Type B pancreatic cell (in vitro differentiated cells): ENCODE results near the gene RAB3C. TPM values are rescaled to one million over a fixed set of nuclear protein-coding genes. Genes with fewer than 3 reads are reported as not detected.

Experiments used
- DNase-seq: peaks from one replicate; pipeline ENCODE4 v3.0.0; 2021; ENCODE audit warnings: mixed read lengths; ENCODE audit not compliant: unreplicated experiment; ENCODE audit errors: extremely low spot score
- H3K27ac Mint-ChIP-seq: 2 replicates; pipeline ENCODE4 v1.8.0; 2021; ENCODE audit warnings: mild to moderate bottlenecking, mixed read lengths
- H3K27me3 Mint-ChIP-seq: 2 replicates; pipeline ENCODE4 v1.8.0; 2021; ENCODE audit warnings: mixed read lengths
- H3K36me3 Mint-ChIP-seq: 2 replicates; pipeline ENCODE4 v1.8.0; 2021; ENCODE audit warnings: mixed read lengths
- H3K4me1 Mint-ChIP-seq: one replicate; pipeline ENCODE4 v1.8.0; 2021; ENCODE audit warnings: mixed read lengths; ENCODE audit not compliant: unreplicated experiment
- H3K4me3 Mint-ChIP-seq: 2 replicates; pipeline ENCODE4 v1.8.0; 2021; ENCODE audit warnings: mild to moderate bottlenecking, mixed read lengths
- H3K9me3 Mint-ChIP-seq: 2 replicates; pipeline ENCODE4 v1.8.0; 2021; ENCODE audit warnings: mixed read lengths
- total RNA-seq: library from RNA; stranded (reverse); gene quantifications from 2 replicates; pipeline ENCODE4 v1.2.1, GENCODE V29; 2021; ENCODE audit warnings: low replicate concordance
- TF ChIP-seq, protein P1 (sequence below): fragments of 200-600 bp; sonication (generic); conservative IDR thresholded peaks from 2 replicates; pipeline ENCODE4 v1.5.0; 2021; ENCODE audit warnings: antibody characterized with exemption, mild to moderate bottlenecking

The RAB3C gene
- total RNA-seq, 1 donor from 2014 or later = 10.1 TPM

DNA sequence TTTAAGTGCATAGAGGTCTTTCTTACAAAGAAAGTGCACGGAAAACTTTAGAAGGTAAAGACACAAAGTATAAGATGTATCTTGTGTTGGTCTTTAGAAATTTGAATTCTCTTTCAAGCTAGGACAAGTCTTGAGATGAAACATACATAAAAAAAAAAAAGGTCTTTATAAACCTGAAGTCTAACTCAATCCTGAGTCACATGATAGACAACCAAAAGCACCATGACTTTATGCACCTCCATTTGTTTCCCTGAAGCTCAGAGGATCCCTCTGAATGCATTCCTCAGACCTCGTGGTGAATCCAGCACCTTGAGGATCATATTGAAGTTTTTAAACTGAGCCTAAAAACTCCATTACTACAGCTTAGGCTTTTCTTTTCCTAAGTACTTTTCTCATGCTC, 91.8 kb downstream of the RAB3C start:
- Mint-ChIP-seq H3K4me3 (no peak overlapping the region), H3K27me3 (no peaks in the 10 kb centered on the region), H3K27ac (no peak overlapping the region), H3K4me1 (peaks cover 7% of the 10 kb centered on the region), H3K36me3 (no peaks in the 10 kb centered on the region), H3K9me3 (peaks cover 3% of the 10 kb centered on the region)
- TF ChIP-seq, protein P1, sequence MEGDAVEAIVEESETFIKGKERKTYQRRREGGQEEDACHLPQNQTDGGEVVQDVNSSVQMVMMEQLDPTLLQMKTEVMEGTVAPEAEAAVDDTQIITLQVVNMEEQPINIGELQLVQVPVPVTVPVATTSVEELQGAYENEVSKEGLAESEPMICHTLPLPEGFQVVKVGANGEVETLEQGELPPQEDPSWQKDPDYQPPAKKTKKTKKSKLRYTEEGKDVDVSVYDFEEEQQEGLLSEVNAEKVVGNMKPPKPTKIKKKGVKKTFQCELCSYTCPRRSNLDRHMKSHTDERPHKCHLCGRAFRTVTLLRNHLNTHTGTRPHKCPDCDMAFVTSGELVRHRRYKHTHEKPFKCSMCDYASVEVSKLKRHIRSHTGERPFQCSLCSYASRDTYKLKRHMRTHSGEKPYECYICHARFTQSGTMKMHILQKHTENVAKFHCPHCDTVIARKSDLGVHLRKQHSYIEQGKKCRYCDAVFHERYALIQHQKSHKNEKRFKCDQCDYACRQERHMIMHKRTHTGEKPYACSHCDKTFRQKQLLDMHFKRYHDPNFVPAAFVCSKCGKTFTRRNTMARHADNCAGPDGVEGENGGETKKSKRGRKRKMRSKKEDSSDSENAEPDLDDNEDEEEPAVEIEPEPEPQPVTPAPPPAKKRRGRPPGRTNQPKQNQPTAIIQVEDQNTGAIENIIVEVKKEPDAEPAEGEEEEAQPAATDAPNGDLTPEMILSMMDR = no peak
- DNase-seq = no peak

GRCh38 chr5:58675341-58675740, 92.5 kb downstream of the RAB3C start:
- TF ChIP-seq, protein P1 = no peak
- Mint-ChIP-seq H3K4me1 (peaks cover 7% of the 10 kb centered on the region), H3K36me3 (no peaks in the 10 kb centered on the region), H3K27ac (no peak overlapping the region), H3K9me3 (no peaks in the 10 kb centered on the region), H3K4me3 (no peak overlapping the region), H3K27me3 (no peaks in the 10 kb centered on the region)
- DNase-seq = no peak

DNA sequence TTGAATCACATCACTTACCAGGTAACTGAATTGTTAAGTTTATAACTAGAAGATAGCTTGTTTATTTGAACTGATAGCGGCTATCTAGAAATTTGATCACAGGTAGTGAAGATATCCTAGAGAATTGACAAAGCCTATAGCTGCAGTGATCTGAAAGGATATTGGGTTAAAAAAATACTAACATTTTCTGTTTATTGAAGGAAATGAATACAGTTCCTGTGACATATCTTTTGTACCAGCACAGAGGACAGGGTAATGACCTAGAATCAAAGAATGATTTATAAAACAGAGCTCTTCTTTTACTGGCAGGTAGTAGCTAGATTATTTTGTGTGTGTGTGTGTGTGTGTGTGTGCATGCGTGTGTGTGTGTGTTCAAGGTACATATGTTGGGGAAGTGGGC, 94.8 kb downstream of the RAB3C start:
- DNase-seq = no peak
- no peaks in the 10 kb centered on the region for H3K27me3 Mint-ChIP-seq
- H3K4me1 Mint-ChIP-seq = no peaks in the 10 kb centered on the region
- H3K36me3 Mint-ChIP-seq = no peaks in the 10 kb centered on the region
- no peak overlapping the region for H3K27ac Mint-ChIP-seq
- no peaks in the 10 kb centered on the region for H3K9me3 Mint-ChIP-seq
- H3K4me3 Mint-ChIP-seq = no peak overlapping the region
- TF ChIP-seq, protein P1 = no peak

DNA sequence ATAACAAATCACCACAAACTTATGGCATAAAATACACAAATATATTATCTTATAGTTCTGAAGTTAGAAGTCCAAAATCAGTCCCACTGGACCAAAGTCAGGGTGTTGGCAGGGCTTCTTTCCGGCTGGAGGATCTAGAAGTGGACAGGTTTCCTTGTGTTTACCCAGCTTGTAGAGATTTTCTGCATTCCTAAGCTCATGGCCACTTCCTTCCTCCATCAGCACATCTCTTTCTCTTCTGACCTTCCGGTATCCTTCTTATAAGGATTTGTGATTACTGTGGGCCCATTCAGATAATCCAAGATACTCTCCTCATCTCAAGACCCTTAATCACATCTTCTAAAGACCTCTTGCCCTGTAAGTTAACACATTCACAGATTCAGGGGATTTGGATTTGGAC, 97.6 kb downstream of the RAB3C start:
- H3K27me3 Mint-ChIP-seq = no peaks in the 10 kb centered on the region
- H3K4me3 Mint-ChIP-seq = no peak overlapping the region
- TF ChIP-seq, protein P1 = no peak
- H3K9me3 Mint-ChIP-seq = no peaks in the 10 kb centered on the region
- H3K36me3 Mint-ChIP-seq = no peaks in the 10 kb centered on the region
- H3K27ac Mint-ChIP-seq = no peak overlapping the region
- DNase-seq = no peak
- H3K4me1 Mint-ChIP-seq = no peaks in the 10 kb centered on the region

- Mint-ChIP-seq H3K9me3 (no peaks in the 10 kb centered on the region), H3K36me3 (no peaks in the 10 kb centered on the region), H3K4me1 (no peaks in the 10 kb centered on the region), H3K4me3 (no peak overlapping the region), H3K27ac (no peak overlapping the region), H3K27me3 (no peaks in the 10 kb centered on the region)
- no peak for DNase-seq
- TF ChIP-seq, protein P1 = no peak
These were observed 99.1 kb downstream of the RAB3C start for GRCh38 chr5:58681943-58682342.

- no peak overlapping the region for H3K4me3 Mint-ChIP-seq
- H3K27me3 Mint-ChIP-seq = no peaks in the 10 kb centered on the region
- H3K9me3 Mint-ChIP-seq = no peaks in the 10 kb centered on the region
- H3K27ac Mint-ChIP-seq = no peak overlapping the region
- no peaks in the 10 kb centered on the region for H3K4me1 Mint-ChIP-seq
- TF ChIP-seq, protein P1 = no peak
- H3K36me3 Mint-ChIP-seq = no peaks in the 10 kb centered on the region
- DNase-seq = no peak
These were observed 100.7 kb downstream of the RAB3C start for GRCh38 chr5:58683567-58683966.
